Measurements from ENCODE around the gene EXT2.
A peak's percentile ranks its signal among the peaks of the same experiment; 100 is the strongest.

EXT2 gene

GRCh38 chr11:44088377-44088776 lies 7.1 kb upstream of the EXT2 start:
- no peak for DNase-seq

- DNase-seq: no peak
Measured at GRCh38 chr11:44088871-44089270, 6.6 kb upstream of the EXT2 start.

DNA sequence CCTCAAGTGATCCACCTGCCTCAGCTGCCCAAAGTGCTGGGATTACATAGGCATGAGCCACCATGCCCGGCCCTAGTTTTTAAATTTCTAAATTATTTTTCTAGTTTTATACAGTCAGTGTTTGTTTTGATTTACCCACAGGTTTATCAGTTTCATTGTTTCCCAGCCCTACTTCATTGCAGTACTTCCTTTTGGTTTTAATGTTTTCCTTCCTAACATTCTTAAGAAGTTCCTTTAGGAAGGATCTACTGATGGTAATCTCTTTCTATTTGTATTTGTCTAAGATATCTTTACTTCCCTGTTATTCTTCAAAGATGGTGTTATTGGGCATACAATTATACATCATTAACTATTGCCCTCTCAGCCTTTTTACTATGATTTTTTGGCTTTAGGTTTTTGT lies 4.9 kb upstream of the EXT2 start:
- DNase-seq: no peak

DNA sequence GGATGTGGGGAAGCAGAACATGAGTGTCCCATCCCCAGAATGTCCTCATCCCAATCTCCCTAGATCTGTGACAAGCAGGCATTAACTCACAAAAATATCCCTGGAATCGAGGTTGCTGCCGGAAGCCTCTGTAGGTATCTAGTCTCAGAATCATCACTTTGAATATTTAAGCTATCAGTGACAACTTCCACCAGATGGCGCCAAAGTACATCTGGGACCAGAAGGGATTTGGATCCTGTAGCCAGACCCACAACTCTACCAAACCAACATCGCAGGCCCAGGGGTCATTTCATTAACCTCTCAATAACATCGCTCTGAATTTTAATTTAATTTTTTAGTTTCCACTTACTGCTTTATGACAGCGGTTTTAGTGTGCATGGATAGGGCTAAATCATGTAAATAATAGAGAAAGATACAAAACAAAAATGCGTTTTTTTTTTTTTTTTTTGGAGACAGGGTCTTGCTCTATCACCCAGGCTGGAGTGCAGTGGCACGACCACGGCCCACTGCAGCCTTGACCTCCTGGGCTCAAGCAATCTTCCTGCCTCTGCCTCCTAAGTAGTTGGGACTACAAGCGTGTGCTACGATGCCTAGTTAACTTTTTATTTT lies 1.1 kb upstream of the EXT2 start:
- peak; percentile 87 to 92 for DNase-seq

DNA sequence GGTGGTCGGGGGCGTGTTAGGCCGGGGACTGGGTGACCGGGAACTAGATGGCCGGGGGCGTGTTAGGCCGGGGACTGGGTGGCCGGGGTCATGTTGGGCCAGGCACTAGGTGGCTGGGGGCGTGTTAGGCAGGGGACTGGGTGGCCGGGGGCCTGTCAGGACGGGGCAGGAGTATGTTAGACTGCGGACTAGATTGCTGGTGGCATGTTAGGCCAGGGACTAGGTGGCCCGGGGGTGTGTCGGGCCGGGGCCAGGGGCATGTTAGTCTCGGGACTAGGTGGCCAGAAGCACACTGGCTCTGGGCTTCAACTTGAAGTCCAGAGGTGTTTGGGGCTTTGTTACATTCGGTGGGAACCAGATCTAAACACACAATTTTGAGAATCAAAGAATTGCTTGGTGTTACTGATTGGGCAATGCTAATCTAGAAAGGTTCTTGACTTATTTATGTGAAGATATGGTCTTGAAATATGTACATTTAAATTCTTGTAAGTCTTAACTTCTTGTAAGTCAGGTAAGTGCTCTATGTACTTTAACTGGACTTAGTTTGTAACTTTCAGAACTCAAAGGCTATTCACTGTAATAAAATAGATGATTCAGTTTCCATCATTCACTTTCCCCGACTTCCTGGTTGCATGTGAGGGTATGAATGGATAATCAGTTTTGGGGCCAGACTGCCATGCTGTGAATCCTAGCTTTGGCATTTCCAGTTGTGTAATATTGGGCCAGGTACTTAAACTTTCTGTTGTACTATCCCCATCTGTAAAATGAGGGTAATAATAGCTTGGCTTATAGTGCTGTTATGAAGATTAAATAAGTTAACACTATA lies 1.1 kb downstream of the EXT2 start:
- DNase-seq: no peak

DNA sequence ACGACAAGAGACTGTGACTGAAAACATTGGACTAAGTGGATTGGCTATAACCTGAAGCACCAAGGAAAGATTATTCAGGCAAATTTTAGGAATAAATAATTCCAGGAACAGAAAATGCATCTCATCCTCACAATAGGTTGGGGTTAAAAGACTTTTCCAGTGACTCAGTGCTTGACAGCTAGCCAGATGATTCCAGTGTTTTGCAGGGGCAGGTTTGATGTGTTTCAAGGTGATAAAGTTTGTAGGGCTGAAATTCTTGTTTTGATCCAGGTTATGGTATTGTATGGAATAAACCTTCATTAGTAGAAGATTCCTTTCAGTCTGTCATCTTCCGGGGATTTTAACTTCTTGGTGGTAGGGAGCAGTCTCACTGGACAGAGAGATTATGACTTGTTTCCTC lies 2.3 kb downstream of the EXT2 start:
- no peak for DNase-seq

DNA sequence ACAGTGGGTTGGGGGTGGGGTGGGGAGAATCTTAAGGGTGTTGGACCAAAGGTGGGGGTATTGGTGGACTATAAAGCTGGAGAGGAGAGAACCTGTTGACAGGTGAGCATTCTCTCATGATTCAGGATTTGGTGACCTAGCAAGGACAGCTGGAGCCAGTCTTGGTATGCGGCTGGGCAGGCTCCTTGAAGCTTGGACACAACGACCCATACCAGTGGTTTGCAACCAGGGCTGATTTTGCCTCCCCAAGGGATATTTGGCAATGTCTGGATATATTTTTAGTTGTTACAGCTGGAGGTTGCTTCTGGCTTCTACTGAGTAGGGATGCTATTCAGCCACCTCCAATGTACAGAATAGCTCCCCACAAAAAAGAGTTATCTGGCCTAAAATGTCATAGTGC lies 5.6 kb downstream of the EXT2 start:
- no peak for DNase-seq

- DNase-seq: no peak
Measured at GRCh38 chr11:44104481-44105294, 9.2 kb downstream of the EXT2 start.

DNA sequence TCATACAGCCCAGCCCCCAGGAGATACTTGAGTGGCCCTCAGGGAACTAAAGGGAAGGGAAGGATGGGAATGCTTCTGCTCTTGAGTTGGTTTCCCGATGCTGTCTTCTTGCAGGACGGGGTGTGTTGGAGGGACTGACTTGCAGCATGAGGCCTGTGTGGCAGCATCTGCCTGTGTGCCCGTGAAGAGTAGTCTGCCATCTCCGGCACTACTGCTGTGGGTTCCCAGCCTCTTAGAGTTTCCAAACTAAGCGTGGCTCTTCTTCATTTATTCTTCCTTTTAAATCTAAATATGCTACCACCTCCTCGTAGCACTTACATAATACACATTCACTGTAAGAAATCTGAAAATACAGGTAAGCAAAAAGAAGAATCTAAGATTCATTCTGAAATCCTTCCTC lies 12.8 kb downstream of the EXT2 start:
- DNase-seq: no peak

DNA sequence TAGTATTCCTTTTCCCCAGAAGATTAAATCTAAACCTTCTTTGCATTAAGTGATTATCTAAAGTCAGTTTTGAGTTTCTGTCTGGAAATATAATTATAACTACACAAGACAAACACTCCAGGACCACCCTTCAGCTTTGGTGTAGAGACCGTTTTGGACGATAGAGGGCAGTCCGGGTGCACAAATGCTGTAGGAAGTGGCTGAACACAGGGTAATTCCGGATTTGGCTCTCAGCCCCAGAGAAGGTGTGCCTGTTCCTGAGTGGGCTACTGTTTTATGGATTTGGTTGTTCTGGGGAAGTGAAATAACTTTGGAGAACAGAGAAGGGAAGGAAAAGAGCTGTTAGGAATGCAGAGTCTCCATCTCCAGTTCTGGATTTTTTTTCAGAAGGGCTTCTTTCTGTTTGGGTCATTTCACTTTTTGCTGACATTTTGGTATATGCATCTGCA lies 14.8 kb downstream of the EXT2 start:
- peak; percentile 35 to 45 for DNase-seq

DNA sequence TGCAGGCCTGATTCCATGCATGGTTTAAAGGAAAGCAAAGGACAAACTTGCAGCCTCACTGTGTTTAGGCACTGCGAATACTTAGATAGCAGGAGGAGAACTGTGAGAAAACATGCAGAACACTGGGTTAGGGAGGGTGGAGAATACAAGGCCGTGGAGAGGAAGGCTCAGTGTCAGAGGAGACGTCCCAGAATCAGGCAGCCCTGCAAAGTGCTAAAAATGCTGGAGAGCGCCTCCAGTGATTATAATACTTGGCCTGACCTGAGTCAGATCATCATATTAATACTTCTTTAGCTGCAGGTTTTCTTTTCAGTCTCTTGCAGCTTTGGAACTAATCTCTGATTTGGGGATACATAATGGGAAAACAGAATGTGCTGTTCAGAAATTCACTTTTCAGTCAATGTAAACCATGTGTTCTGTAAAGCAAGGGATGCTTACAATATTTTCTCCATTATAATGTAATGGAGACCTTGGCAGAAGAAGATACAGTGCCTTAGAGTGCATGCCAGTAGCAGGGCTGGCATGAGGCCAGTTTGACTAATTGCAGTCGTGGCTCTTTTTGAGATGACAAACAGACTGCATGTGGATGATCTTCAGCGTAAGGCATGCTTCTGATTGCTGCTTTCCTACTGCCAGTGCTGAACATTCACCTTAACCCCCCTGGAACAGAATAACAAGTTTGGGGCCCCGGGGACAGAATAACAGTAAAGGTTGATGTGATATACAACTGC lies 16.8 kb downstream of the EXT2 start:
- no peak for DNase-seq

DNA sequence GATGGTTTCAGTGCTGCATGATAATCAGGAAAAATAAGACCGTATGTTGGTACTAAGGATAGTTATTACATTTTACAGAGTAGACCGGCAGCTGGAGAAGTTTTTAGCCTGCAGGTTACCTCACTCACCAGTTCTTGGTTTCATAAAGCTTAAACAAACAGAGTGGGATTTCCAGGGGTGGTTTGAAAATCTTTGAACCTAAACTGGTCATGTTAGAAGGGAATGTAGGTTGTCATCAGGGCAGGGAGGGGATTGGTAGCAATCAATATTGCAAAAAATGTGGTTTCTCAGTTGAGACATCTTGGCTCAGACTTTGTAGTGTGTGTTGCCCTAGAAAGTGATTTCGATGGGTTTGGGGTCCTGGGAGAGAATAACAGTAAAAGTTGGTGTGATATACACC lies 17.5 kb downstream of the EXT2 start:
- DNase-seq: no peak

- no peak for DNase-seq
Measured at GRCh38 chr11:44113572-44113971, 18.1 kb downstream of the EXT2 start.

DNA sequence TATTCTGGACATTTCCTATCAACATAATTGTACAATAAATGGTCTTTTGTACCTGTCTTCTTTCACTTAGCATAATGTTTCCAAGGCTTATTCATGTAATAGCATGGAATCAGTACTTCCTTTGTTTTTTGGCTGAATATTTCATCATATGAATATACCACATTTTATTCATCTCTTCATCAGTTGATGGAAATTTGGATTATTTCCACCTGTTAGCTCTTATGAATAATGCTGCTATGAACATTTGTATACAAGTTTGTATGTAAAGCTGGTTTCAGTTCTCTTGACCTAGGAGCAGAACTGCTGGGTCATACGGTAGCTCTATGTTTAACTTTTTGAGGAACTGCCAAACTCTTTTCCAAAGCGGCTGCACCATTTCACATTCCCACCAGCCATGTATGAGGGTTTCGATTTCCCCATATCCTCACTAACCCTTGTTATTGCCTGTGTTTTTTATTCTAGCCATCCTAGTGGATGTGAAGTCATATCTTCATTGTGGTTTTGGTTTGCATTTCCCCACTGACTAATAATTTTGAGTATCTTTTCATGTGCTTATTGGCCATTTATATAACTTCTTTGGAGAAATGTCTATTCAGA lies 20.9 kb downstream of the EXT2 start:
- DNase-seq: no peak

DNA sequence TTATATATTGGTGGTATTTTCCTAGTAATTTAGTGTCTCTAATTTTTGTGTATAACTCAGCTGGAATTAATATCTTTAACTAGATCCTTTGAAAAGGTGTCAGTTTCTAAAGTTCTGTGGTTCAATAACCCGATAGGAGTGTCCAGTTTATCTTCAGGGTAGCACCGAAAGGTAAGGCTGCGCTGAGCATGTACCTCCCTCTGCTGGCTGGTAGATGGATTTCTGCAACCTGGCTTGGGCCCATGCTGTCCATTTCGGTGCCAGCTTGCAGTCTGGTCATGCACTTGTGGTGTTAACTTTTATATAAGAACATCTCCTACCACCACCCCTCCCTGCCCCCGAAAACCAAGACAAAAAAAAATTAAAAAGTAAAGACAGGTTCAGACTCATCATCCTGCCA lies 24.7 kb downstream of the EXT2 start:
- peak in 1 of 2 experiments; percentile 10 for DNase-seq

DNA sequence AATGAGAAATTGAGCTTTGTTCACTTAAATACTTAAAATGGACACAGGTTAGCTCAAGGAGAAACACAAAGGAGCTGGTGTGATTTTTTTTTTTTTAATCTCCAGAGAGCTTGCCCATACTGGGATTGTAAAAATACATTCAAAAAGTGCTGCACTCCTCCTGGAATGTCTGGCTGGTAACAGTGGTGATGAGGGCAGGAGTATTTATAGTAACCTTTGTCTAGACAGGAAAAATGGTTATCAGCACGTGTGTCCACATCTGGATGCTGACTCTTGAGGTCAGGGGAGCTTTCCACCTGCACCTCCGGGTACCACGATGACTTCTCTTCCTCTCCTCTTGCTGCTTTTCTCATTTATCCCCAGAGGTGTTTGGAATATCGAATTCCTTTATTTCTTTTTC lies 30.1 kb downstream of the EXT2 start:
- DNase-seq: no peak

- no peak for DNase-seq
Measured at GRCh38 chr11:44126304-44126703, 30.8 kb downstream of the EXT2 start.

DNA sequence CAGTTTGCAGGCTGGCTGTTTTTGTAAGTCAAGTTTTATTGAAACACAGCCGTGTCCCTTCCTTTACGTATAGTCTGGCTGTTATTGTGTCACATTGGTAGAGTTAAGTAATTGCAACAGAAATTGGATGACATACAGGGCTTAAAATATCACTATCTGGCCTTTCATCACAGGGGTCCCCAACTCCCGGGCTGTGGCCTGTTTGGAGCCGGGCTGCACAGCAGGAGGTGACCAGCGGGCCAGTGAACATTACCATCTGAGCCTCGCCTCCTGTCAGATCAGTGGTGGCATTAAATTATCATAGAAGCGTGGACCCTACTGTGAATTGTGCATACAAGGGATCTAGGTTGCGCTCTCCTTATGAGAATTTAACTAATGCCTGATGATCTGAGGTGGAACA lies 31.7 kb downstream of the EXT2 start:
- DNase-seq: no peak

DNA sequence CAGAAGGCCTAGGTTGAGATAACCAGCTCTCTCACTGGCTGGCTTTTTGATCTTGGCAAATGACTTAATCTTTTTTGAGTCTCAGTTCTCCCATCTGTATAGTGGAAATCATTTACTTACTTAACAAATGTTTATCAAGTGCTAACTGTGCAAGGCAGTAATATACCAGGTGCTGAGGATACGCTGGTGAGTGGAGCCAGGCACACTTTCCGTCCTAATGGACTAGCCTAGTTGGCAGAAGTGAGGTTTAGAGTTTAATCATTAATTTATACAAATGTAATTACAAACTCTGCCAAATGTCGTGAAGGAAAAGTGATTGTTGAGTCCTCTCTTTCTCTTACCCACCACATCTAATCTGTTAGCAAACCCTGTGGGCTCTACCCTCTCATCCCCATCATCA lies 33.3 kb downstream of the EXT2 start:
- DNase-seq: no peak

DNA sequence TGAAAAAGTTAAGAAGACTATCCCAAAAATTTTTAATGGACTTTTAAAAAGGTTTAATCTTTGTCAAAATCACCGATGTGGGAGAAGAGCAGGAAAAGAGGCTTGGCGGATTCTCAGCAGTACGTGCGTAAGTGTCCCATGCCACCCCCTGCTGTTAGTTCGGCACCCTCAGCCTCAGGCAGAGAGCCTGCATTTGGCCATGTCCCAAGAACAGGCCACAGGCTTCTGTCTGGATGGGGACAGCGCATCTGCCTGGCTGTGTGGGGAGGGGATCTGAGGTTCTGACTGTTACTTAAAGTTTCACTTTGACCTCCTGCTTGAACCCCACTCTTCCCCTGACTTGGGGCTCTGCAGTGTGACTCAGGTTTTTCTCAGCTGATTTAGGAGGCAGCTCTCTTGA lies 35.3 kb downstream of the EXT2 start:
- no peak for DNase-seq

GRCh38 chr11:44133335-44133946 lies 38.0 kb downstream of the EXT2 start:
- DNase-seq: peak in 1 of 2 experiments; percentile 23

- DNase-seq: no peak
Measured at GRCh38 chr11:44134625-44135024, 39.1 kb downstream of the EXT2 start.
